Loucy (cell line): ENCODE results near the gene RESP18.
"Not testable (repeated sequence)": the region's sequence is repeated elsewhere in the genome, so short reads cannot be mapped to it uniquely, and the experiment has no call there.

ENCODE experiments used
- H2AFZ ChIP-seq: fragments of 200-600 bp; sonication (generic); 2 replicates; pipeline ENCODE4 v1.6.0; 2016; ENCODE audit warnings: antibody characterized with exemption, mild to moderate bottlenecking, low read length, moderate library complexity
- H3F3A ChIP-seq: fragments of 200-600 bp; 2 replicates; pipeline ENCODE4 v1.6.0; 2016; ENCODE audit warnings: antibody characterized with exemption, low read depth, mild to moderate bottlenecking
- H3K27me3 ChIP-seq: fragments of 200-600 bp; sonication (generic); 2 replicates; pipeline ENCODE4 v1.6.1; 2014; ENCODE audit warnings: low read length, mild to moderate bottlenecking; ENCODE audit not compliant: insufficient read depth, poor library complexity, severe bottlenecking
- H3K36me3 ChIP-seq: fragments of 200-600 bp; sonication (generic); 2 replicates; pipeline ENCODE4 v1.6.1; 2016; ENCODE audit warnings: low read length; ENCODE audit not compliant: insufficient read depth
- H3K4me1 ChIP-seq: fragments of 200-600 bp; sonication (generic); 2 replicates; pipeline ENCODE4 v1.5.1; 2014; ENCODE audit warnings: low read length, mild to moderate bottlenecking; ENCODE audit not compliant: insufficient read depth, poor library complexity, severe bottlenecking
- H3K4me2 ChIP-seq: fragments of 200-600 bp; sonication (generic); 2 replicates; pipeline ENCODE4 v1.6.0; 2014; ENCODE audit warnings: antibody characterized with exemption, low read length, low read depth, mild to moderate bottlenecking; ENCODE audit not compliant: poor library complexity, severe bottlenecking
- H3K4me3 ChIP-seq: fragments of 200-600 bp; sonication (generic); 2 replicates; pipeline ENCODE4 v1.5.1; 2014; ENCODE audit warnings: low read length, mild to moderate bottlenecking, mixed read lengths; ENCODE audit not compliant: poor library complexity, severe bottlenecking
- H3K79me2 ChIP-seq: fragments of 200-600 bp; sonication (generic); 2 replicates; pipeline ENCODE4 v1.6.1; 2014; ENCODE audit warnings: low read length; ENCODE audit not compliant: insufficient read depth
- H3K9ac ChIP-seq: fragments of 200-600 bp; sonication (generic); 2 replicates; pipeline ENCODE4 v1.6.0; 2014; ENCODE audit warnings: mild to moderate bottlenecking, low read depth, low read length, moderate library complexity; ENCODE audit not compliant: poor library complexity, severe bottlenecking
- H3K9me2 ChIP-seq: fragments of 200-600 bp; sonication (generic); replicated peaks from 2 replicates; pipeline ENCODE4 v1.6.1; 2016; ENCODE audit warnings: low read depth, low read length, mixed read lengths
- H3K9me3 ChIP-seq: fragments of 200-600 bp; sonication (generic); 2 replicates; pipeline ENCODE4 v1.6.1; 2014; ENCODE audit warnings: mild to moderate bottlenecking, antibody characterized with exemption, low read length, low read depth; ENCODE audit not compliant: insufficient read depth
- H4K20me1 ChIP-seq: fragments of 200-600 bp; sonication (generic); 2 replicates; pipeline ENCODE4 v1.6.0; 2014; ENCODE audit warnings: antibody characterized with exemption, low read length, mild to moderate bottlenecking; ENCODE audit not compliant: insufficient read depth, poor library complexity, severe bottlenecking
- CTCF ChIP-seq: fragments of 200-600 bp; sonication (generic); conservative IDR thresholded peaks from 2 replicates; pipeline ENCODE4 v1.5.1; 2014; ENCODE audit warnings: mild to moderate bottlenecking, antibody characterized with exemption, low read length
- EZH2phosphoT487 ChIP-seq: fragments of 200-600 bp; IDR thresholded peaks from 2 replicates; pipeline ENCODE4 v1.6.1; 2018; ENCODE audit warnings: antibody characterized with exemption, mild to moderate bottlenecking, moderate library complexity, borderline replicate concordance

The RESP18 gene

GRCh38 chr2:219287580-219288265 is 44.8 kb downstream of the RESP18 start:
- Histone ChIP-seq H3K9me3 (no peaks in the 10 kb centered on the region), H2AFZ (no peak overlapping the region), H3K36me3 (no peaks in the 10 kb centered on the region; the same call in 1 of the 2 replicates), H3K4me1 (peaks cover 7% of the 10 kb centered on the region), H3K9me2 (no peaks in the 10 kb centered on the region), H3K4me2 (no peak overlapping the region), H4K20me1 (no peaks in the 10 kb centered on the region), H3K27me3 (no peaks in the 10 kb centered on the region), H3F3A (no peaks in the 10 kb centered on the region), H3K79me2 (no peaks in the 10 kb centered on the region), H3K4me3 (no peak overlapping the region), H3K9ac (no peak overlapping the region)
- TF ChIP-seq CTCF, result no peak
- no peak for TF ChIP-seq EZH2phosphoT487

- not testable (repeated sequence) for H3K4me2 ChIP-seq, H3K9me2 ChIP-seq, H4K20me1 ChIP-seq, H2AFZ ChIP-seq, H3K4me1 ChIP-seq, H3K36me3 ChIP-seq, H3F3A ChIP-seq, H3K4me3 ChIP-seq, H3K27me3 ChIP-seq, H3K9me3 ChIP-seq, H3K79me2 ChIP-seq
- H3K9ac ChIP-seq, result peak overlapping the region; percentile 4
Measured at GRCh38 chr2:219287116-219287440, 45.5 kb downstream of the RESP18 start.

- peak overlapping the region; percentile 4 for H3K9ac ChIP-seq
- no peaks in the 10 kb centered on the region for H3K79me2 ChIP-seq
- no peaks in the 10 kb centered on the region for H3K9me2 ChIP-seq
- H3F3A ChIP-seq, result no peaks in the 10 kb centered on the region
- peaks cover 7% of the 10 kb centered on the region for H3K4me1 ChIP-seq
- H3K4me3 ChIP-seq, result no peak overlapping the region
- H3K27me3 ChIP-seq, result no peaks in the 10 kb centered on the region
- H3K4me2 ChIP-seq, result no peak overlapping the region
- H3K9me3 ChIP-seq, result no peaks in the 10 kb centered on the region
- no peak overlapping the region for H2AFZ ChIP-seq
- no peaks in the 10 kb centered on the region for H4K20me1 ChIP-seq
- TF ChIP-seq EZH2phosphoT487 (no peak), CTCF (no peak)
- H3K36me3 ChIP-seq, result no peaks in the 10 kb centered on the region; the same call in 1 of the 2 replicates
Measured at GRCh38 chr2:219286436-219287115, 46.0 kb downstream of the RESP18 start.
